Placental epithelial cell (primary cell): ENCODE data around the gene QSOX1. TPM values are rescaled to one million over a fixed set of nuclear protein-coding genes. Genes with fewer than 3 reads are reported as not detected.

ENCODE experiments used
- total RNA-seq: library from RNA; depleted of rRNA; stranded (reverse); fragments of >200 nt; gene quantifications from 2 replicates; pipeline ENCODE4 v1.2.3, GENCODE V29; 2012

Gene QSOX1
- 148 and 271 TPM in 2 replicates for total RNA-seq

GRCh38 chr1:180154325-180155181, at the start of gene QSOX1:
Gene QSOX1 (plus strand): TSS chr1:180154869. CDS start chr1:180154908, 39 bp downstream.

GRCh38 chr1:180229483-180230415, 75.1 kb downstream of the QSOX1 start, which contains the start of gene LHX4:
Gene LHX4 (plus strand): TSS chr1:180230264. CDS start chr1:180230530, 266 bp downstream.

Other genes starting within 250 kb of the QSOX1 start
- 51.5 and 54.6 TPM in 2 replicates for gene CEP350, start 200.1 kb upstream of the QSOX1 start, total RNA-seq
- gene LHX4, start 75.4 kb downstream of the QSOX1 start, total RNA-seq, result under 0.01 TPM in 1 of 2 replicates, not detected in the other